ENCODE measurements around the gene DNAH8.

- no peak for TF ChIP-seq CTCF (IDR thresholded peaks at IDR 0.05; ENCODE audit: low read depth, low read length)
- no peak for TF ChIP-seq EZH2phosphoT487 (IDR thresholded peaks at IDR 0.05; ENCODE audit: low read depth)
Measured at GRCh38 chr6:38942442-38942841, 227.3 kb downstream of the DNAH8 start.

All from OCI-LY3 (cell line).